ENCODE results near the gene ZFAND3. TPM values are rescaled to one million over a fixed set of nuclear protein-coding genes. Genes with fewer than 3 reads are reported as not detected.

Gene ZFAND3
- total RNA-seq, 1 experiment from 2014 or later, result 107 TPM

DNA sequence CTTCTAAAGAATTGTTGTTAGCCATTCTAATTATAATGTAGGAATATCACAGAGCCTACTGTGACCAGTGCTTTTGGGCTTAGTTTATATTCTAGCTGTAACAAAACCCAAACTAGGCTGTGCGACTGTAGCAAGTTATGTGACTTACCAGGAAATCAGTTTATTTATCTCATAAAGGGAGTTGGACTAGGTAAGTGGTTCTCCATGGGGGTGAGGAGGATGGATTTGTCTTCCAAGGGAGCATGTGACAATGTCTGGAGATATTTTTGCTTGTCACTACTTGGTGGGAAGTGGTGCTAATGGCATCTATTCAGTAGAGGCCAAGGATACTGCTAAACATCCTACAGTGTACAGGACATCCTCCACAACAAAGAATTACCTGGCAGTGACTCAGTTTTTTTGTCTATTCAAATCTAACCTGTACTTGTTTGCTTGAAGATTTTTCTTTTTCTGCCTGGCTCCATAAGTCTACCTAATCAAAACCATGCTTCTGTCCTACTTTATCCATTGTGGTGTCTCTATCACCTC is 32.5 kb downstream of the ZFAND3 start:
- no peaks in the 10 kb centered on the region for H3K36me3 ChIP-seq (ENCODE audit: control insufficient read depth, insufficient read depth, low read length)
- no peaks in the 10 kb centered on the region for H3K4me1 ChIP-seq
- H3K9me3 ChIP-seq, result no peaks in the 10 kb centered on the region
- Mint-ChIP-seq H3K4me3 (ENCODE audit: unreplicated experiment) (no peak overlapping the region), H3K9me3 (ENCODE audit: unreplicated experiment) (no peaks in the 10 kb centered on the region), H3K27me3 (ENCODE audit: insufficient read depth, unreplicated experiment) (no peaks in the 10 kb centered on the region), H3K36me3 (ENCODE audit: insufficient read depth, unreplicated experiment) (peaks cover 17% of the 10 kb centered on the region), H3K27ac (ENCODE audit: unreplicated experiment) (peak overlapping the region; percentile 46), H3K4me1 (ENCODE audit: low read depth, unreplicated experiment) (peaks cover 6% of the 10 kb centered on the region)
- no peaks in the 10 kb centered on the region for H3K27me3 ChIP-seq (replicated peaks; ENCODE audit: control insufficient read depth, insufficient read depth, low read length)
- no TSS peak for BruUV-seq (replicated peaks)
- no peak for DNase-seq
- no peak for TF ChIP-seq CTCF (IDR thresholded peaks at IDR 0.05; ENCODE audit: insufficient read depth in 1 of 2, low read depth in 1 of 2, low read length in 1 of 2, severe bottlenecking in 1 of 2, unreplicated experiment in 1 of 2)
- ChIA-PET CTCF (no interaction called here), POLR2A (no interaction called here)
- no peak overlapping the region for H3K4me3 ChIP-seq (ENCODE audit: low read depth, low read length)
- intact Hi-C loops (cut with micrococcal nuclease; ENCODE audit: unreplicated experiment), result no loop called here

DNA sequence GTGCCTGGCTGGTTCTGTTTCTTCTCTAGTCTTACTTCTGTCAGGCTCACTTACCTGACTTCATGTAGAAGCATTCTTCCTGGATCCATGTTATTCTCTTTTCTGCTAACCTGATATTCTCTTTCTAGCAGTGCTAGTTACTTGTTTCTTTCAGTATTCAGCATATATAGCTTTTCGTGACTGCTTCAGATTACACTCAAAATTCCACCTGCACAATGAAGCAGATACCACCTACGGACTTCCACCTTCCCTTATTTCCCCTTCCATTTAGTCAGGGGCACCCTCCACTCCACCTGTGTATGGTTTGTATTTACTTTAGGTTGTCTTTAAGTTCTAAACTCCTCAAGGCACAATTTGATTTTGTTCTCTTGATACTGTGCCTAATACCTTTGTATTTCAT is 36.8 kb downstream of the ZFAND3 start:
- H3K9me3 ChIP-seq, result no peaks in the 10 kb centered on the region
- Mint-ChIP-seq H3K4me3 (ENCODE audit: unreplicated experiment) (no peak overlapping the region), H3K27me3 (ENCODE audit: insufficient read depth, unreplicated experiment) (no peaks in the 10 kb centered on the region), H3K4me1 (ENCODE audit: low read depth, unreplicated experiment) (peaks cover 1% of the 10 kb centered on the region), H3K9me3 (ENCODE audit: unreplicated experiment) (no peaks in the 10 kb centered on the region), H3K27ac (ENCODE audit: unreplicated experiment) (peak overlapping the region; percentile 19), H3K36me3 (ENCODE audit: insufficient read depth, unreplicated experiment) (peaks cover 17% of the 10 kb centered on the region)
- TF ChIP-seq CTCF (IDR thresholded peaks at IDR 0.05; ENCODE audit: insufficient read depth in 1 of 2, low read depth in 1 of 2, low read length in 1 of 2, severe bottlenecking in 1 of 2, unreplicated experiment in 1 of 2), result no peak
- BruUV-seq (replicated peaks), result no TSS peak
- ChIA-PET CTCF (no interaction called here), POLR2A (no interaction called here)
- intact Hi-C loops (cut with micrococcal nuclease; ENCODE audit: unreplicated experiment), result no loop called here
- H3K27me3 ChIP-seq (replicated peaks; ENCODE audit: control insufficient read depth, insufficient read depth, low read length), result no peaks in the 10 kb centered on the region
- no peaks in the 10 kb centered on the region for H3K36me3 ChIP-seq (ENCODE audit: control insufficient read depth, insufficient read depth, low read length)
- DNase-seq, result no peak
- no peak overlapping the region for H3K4me3 ChIP-seq (ENCODE audit: low read depth, low read length)
- H3K4me1 ChIP-seq, result no peaks in the 10 kb centered on the region

DNA sequence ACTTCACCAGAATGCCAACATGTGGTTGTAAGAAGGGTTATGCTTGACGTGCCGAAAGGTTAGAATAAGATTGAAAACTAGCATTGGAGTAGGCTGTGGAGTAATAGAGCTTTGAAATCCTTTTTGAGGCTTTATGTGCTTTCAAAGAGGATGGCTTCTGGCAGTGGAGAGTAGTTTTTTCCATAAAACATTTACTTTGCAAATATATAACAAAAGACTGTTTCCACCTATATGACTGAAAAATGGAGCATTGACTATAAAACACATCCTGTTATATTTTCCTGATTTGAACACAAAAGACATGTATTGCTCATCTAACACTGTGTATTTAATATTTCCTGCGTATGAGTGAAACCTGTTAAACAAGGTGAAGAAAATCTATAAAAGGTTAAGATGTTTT is 38.8 kb downstream of the ZFAND3 start:
- H3K4me1 Mint-ChIP-seq (ENCODE audit: low read depth, unreplicated experiment), result no peaks in the 10 kb centered on the region
- peak overlapping the region; percentile 1 for H3K27ac Mint-ChIP-seq (ENCODE audit: unreplicated experiment)
- Histone ChIP-seq H3K36me3 (ENCODE audit: control insufficient read depth, insufficient read depth, low read length) (no peaks in the 10 kb centered on the region), H3K4me1 (no peaks in the 10 kb centered on the region), H3K9me3 (no peaks in the 10 kb centered on the region), H3K27me3 (replicated peaks; ENCODE audit: control insufficient read depth, insufficient read depth, low read length) (no peaks in the 10 kb centered on the region), H3K4me3 (ENCODE audit: low read depth, low read length) (no peak overlapping the region)
- DNase-seq, result no peak
- H3K27me3 Mint-ChIP-seq (ENCODE audit: insufficient read depth, unreplicated experiment), result no peaks in the 10 kb centered on the region
- no peak overlapping the region for H3K4me3 Mint-ChIP-seq (ENCODE audit: unreplicated experiment)
- no TSS peak for BruUV-seq (replicated peaks)
- POLR2A ChIA-PET, result interaction anchor here (0.6 kb wide), 1 partner anchor 67 kb away, joined by 3 read pairs; no protein-coding TSS in a partner anchor
- CTCF ChIA-PET, result interaction anchor here (2.7 kb wide), 1 partner anchor 67 kb away, joined by 14 read pairs; no protein-coding TSS in a partner anchor
- TF ChIP-seq CTCF (IDR thresholded peaks at IDR 0.05; ENCODE audit: insufficient read depth in 1 of 2, low read depth in 1 of 2, low read length in 1 of 2, severe bottlenecking in 1 of 2, unreplicated experiment in 1 of 2), result no peak
- intact Hi-C loops (cut with micrococcal nuclease; ENCODE audit: unreplicated experiment), result no loop called here
- H3K9me3 Mint-ChIP-seq (ENCODE audit: unreplicated experiment), result no peaks in the 10 kb centered on the region
- peaks cover 11% of the 10 kb centered on the region for H3K36me3 Mint-ChIP-seq (ENCODE audit: insufficient read depth, unreplicated experiment)

All from Caco-2 (cell line).